Measurements from ENCODE around the gene USP24. TPM values are rescaled to one million over a fixed set of nuclear protein-coding genes. Genes with fewer than 3 reads are reported as not detected.

The USP24 gene, protein sequence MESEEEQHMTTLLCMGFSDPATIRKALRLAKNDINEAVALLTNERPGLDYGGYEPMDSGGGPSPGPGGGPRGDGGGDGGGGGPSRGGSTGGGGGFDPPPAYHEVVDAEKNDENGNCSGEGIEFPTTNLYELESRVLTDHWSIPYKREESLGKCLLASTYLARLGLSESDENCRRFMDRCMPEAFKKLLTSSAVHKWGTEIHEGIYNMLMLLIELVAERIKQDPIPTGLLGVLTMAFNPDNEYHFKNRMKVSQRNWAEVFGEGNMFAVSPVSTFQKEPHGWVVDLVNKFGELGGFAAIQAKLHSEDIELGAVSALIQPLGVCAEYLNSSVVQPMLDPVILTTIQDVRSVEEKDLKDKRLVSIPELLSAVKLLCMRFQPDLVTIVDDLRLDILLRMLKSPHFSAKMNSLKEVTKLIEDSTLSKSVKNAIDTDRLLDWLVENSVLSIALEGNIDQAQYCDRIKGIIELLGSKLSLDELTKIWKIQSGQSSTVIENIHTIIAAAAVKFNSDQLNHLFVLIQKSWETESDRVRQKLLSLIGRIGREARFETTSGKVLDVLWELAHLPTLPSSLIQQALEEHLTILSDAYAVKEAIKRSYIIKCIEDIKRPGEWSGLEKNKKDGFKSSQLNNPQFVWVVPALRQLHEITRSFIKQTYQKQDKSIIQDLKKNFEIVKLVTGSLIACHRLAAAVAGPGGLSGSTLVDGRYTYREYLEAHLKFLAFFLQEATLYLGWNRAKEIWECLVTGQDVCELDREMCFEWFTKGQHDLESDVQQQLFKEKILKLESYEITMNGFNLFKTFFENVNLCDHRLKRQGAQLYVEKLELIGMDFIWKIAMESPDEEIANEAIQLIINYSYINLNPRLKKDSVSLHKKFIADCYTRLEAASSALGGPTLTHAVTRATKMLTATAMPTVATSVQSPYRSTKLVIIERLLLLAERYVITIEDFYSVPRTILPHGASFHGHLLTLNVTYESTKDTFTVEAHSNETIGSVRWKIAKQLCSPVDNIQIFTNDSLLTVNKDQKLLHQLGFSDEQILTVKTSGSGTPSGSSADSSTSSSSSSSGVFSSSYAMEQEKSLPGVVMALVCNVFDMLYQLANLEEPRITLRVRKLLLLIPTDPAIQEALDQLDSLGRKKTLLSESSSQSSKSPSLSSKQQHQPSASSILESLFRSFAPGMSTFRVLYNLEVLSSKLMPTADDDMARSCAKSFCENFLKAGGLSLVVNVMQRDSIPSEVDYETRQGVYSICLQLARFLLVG (N-terminal part only)
- 31.9 and 32.4 TPM in 2 replicates for total RNA-seq

DNA sequence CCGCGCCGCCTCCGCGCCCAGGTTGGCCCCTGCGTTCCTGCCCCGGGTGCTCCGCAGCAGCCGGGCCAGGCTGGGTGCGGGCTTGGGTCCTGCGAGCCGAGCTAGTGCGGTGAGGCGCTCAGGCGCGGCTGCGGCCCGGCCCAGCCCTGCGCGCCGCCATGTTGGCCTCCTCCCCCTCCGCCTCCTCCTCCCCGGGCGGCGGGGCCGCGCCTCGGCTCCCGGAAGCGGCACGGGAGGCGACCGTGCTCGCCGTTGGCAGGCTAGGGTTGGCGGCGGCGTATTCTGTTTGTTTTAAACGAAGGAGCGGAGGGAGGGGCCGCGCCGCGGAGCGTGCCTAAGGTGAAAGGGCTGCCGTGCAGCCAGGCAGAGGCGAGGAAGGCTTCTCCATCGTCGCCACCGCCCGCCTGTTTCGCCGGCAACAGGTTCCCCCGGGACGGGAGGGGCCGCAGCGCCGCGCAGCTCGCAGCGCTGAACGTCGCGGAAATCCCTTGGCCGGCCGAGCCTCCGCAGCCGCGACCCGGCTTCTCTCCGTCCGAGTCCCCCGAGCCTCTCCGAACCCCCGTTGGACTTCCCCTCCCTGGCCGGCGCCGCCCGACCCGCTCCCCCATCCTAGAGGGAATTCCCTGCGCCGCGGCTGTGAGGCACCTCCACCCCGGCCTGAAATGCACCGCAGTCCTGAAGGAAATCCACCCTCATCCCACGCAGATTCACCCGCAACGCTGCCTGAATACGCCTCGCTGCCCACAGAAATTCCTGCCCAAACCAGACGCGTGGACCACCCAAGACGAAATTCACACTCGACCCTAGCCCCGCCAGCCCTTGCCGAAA lies at the start of gene USP24:
Gene USP24 (minus strand): TSS at position 171 of the 828 bp plus-strand sequence. CDS start 251 bp downstream, outside the sequence.

DNA sequence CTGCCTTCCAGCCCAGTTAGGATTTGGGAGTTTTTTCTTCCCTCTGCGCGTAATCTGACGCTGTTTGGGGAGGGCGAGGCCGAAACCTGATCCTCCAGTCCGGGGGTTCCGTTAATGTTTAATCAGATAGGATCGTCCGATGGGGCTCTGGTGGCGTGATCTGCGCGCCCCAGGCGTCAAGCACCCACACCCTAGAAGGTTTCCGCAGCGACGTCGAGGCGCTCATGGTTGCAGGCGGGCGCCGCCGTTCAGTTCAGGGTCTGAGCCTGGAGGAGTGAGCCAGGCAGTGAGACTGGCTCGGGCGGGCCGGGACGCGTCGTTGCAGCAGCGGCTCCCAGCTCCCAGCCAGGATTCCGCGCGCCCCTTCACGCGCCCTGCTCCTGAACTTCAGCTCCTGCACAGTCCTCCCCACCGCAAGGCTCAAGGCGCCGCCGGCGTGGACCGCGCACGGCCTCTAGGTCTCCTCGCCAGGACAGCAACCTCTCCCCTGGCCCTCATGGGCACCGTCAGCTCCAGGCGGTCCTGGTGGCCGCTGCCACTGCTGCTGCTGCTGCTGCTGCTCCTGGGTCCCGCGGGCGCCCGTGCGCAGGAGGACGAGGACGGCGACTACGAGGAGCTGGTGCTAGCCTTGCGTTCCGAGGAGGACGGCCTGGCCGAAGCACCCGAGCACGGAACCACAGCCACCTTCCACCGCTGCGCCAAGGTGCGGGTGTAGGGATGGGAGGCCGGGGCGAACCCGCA lies 175.7 kb downstream of the USP24 start, which contains the start of gene PCSK9:
Gene PCSK9 (plus strand): TSS at position 207 of the 741 bp plus-strand sequence. CDS start 290 bp downstream, at position 497.

Other genes with a start within 250 kb of the USP24 start
- gene TMEM61, start 234.7 kb downstream of the USP24 start, total RNA-seq, result not detected in 2 replicates
- gene BSND, start 216.4 kb downstream of the USP24 start, total RNA-seq, result not detected in 2 replicates
- 13.7 and 14.6 TPM in 2 replicates for gene PCSK9, start 175.8 kb downstream of the USP24 start, total RNA-seq

Data from smooth muscle cell of bladder (primary cell).